Measurements from ENCODE around the gene STOX2.

The STOX2 gene

DNA sequence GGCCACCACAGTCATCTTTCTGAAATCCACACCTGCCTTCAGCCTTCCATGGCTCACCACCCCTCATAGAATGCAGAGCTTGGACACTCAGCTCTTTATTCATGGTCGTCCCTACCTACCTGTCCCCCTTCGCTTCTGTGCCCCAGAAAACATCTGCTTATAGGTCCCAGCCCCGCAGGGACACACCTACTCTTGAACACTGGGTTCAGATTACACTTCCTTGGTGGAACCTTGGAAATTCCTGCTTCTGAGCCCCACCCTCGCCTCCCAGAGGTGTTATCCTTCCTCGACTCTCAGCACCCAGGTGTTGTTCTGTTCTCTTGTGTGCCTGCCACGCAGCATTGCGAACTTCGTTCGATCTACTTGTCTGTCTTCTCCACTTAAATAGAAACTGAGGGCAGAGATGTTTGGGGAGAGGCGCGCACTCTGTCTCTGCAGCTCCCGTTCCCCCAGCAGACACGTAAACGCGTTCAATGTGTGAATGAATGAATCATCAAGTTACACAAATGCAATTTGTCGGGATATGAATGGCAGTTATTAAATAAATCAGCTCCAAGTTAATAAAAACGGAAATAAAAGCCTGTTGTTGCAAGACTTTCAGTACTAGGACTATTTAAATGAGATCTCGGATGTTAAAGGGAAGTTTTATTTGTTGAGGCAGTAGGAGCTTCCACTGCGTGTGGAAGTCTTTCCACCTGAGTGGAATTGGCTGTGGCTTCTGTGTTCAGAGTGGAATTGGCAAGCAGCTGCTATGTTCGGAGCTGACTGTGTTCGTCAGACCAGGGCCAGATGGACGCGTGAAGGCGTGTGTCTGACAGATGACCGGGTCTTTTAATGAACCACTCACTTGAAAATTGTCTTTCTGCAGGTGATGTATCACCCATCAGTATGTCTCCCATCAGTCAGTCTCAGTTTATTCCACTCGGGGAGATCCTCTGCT, 95.6 kb downstream of the STOX2 start:
- Histone ChIP-seq H3K9me2 (replicated peaks; ENCODE audit: control insufficient read depth, low read length) (no peaks in the 10 kb centered on the region), H3K4me3 (ENCODE audit: low read length) (no peak overlapping the region), H3K36me3 (ENCODE audit: control insufficient read depth, low read length) (no peaks in the 10 kb centered on the region), H3K79me2 (ENCODE audit: control insufficient read depth, low read length) (no peaks in the 10 kb centered on the region), H3K9me3 (ENCODE audit: control insufficient read depth, insufficient read depth, low read length) (no peaks in the 10 kb centered on the region), H3K4me2 (ENCODE audit: low read length) (no peak overlapping the region), H3K27ac (ENCODE audit: low read depth, low read length) (no peak overlapping the region), H3F3A (ENCODE audit: control insufficient read depth, insufficient read depth) (no peaks in the 10 kb centered on the region), H3K4me1 (ENCODE audit: control insufficient read depth, low read length) (no peaks in the 10 kb centered on the region), H4K20me1 (ENCODE audit: control insufficient read depth, insufficient read depth, low read depth, low read length) (no peaks in the 10 kb centered on the region), H3K27me3 (ENCODE audit: control insufficient read depth, low read length) (no peaks in the 10 kb centered on the region)
- TF ChIP-seq, protein P1, sequence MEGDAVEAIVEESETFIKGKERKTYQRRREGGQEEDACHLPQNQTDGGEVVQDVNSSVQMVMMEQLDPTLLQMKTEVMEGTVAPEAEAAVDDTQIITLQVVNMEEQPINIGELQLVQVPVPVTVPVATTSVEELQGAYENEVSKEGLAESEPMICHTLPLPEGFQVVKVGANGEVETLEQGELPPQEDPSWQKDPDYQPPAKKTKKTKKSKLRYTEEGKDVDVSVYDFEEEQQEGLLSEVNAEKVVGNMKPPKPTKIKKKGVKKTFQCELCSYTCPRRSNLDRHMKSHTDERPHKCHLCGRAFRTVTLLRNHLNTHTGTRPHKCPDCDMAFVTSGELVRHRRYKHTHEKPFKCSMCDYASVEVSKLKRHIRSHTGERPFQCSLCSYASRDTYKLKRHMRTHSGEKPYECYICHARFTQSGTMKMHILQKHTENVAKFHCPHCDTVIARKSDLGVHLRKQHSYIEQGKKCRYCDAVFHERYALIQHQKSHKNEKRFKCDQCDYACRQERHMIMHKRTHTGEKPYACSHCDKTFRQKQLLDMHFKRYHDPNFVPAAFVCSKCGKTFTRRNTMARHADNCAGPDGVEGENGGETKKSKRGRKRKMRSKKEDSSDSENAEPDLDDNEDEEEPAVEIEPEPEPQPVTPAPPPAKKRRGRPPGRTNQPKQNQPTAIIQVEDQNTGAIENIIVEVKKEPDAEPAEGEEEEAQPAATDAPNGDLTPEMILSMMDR (IDR thresholded peaks at IDR 0.05; ENCODE audit: low read depth, low read length, poor library complexity, severe bottlenecking) = no peak
- TF ChIP-seq EZH2phosphoT487 (IDR thresholded peaks at IDR 0.05; ENCODE audit: borderline replicate concordance, low read length) = no peak

DNA sequence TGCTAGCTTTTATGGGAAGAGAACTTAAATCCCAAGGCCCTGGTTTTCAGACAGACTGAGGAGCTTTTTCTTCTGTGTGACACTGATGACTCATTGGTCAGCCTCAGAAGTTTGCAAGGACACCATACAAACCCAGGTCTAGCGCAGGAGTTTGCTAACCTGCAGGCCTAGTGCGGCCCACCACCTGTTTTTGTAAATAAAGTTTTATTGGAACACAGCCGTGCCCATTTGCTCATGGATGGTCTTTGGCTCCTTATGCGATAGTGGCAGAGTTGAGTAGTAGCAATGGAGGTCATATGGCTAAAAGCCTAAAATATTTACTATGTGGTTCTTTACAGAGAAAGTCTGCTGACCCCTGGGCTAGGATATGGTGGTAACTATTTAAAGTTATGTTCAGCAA, 98.3 kb downstream of the STOX2 start:
- H3K79me2 ChIP-seq (ENCODE audit: control insufficient read depth, low read length) = no peaks in the 10 kb centered on the region
- H3K27ac ChIP-seq (ENCODE audit: low read depth, low read length) = no peak overlapping the region
- no peaks in the 10 kb centered on the region for H3K9me2 ChIP-seq (replicated peaks; ENCODE audit: control insufficient read depth, low read length)
- no peaks in the 10 kb centered on the region for H3K4me1 ChIP-seq (ENCODE audit: control insufficient read depth, low read length)
- H3K9me3 ChIP-seq (ENCODE audit: control insufficient read depth, insufficient read depth, low read length) = no peaks in the 10 kb centered on the region
- H3F3A ChIP-seq (ENCODE audit: control insufficient read depth, insufficient read depth) = no peaks in the 10 kb centered on the region
- H3K4me3 ChIP-seq (ENCODE audit: low read length) = no peak overlapping the region
- TF ChIP-seq, protein P1 (IDR thresholded peaks at IDR 0.05; ENCODE audit: low read depth, low read length, poor library complexity, severe bottlenecking) = no peak
- no peak for TF ChIP-seq EZH2phosphoT487 (IDR thresholded peaks at IDR 0.05; ENCODE audit: borderline replicate concordance, low read length)
- H3K4me2 ChIP-seq (ENCODE audit: low read length) = no peak overlapping the region
- H4K20me1 ChIP-seq (ENCODE audit: control insufficient read depth, insufficient read depth, low read depth, low read length) = no peaks in the 10 kb centered on the region
- no peaks in the 10 kb centered on the region for H3K27me3 ChIP-seq (ENCODE audit: control insufficient read depth, low read length)
- no peaks in the 10 kb centered on the region for H3K36me3 ChIP-seq (ENCODE audit: control insufficient read depth, low read length)

DNA sequence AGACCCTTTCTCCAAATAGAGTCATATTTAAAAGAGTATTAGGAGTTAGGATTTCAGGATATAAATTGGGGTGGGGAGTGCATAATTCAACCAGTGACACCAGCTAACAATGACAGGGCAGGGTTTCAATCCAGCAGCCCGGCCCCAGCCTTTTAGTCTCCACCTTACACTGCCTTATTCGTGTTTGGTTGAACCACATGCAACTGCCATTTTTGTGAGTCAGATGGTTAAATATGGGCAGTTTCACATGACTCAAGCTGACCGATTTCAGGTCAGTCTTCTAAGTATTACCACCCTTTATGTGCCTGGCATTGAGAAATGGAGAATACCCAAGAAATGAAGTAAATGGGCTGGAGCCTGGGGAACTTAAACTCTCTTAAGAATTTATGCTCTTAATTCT, 102.8 kb downstream of the STOX2 start:
- H3K27me3 ChIP-seq (ENCODE audit: control insufficient read depth, low read length) = no peaks in the 10 kb centered on the region
- H3K9me3 ChIP-seq (ENCODE audit: control insufficient read depth, insufficient read depth, low read length) = no peaks in the 10 kb centered on the region
- H3K4me3 ChIP-seq (ENCODE audit: low read length) = no peak overlapping the region
- H3F3A ChIP-seq (ENCODE audit: control insufficient read depth, insufficient read depth) = no peaks in the 10 kb centered on the region
- no peaks in the 10 kb centered on the region for H3K79me2 ChIP-seq (ENCODE audit: control insufficient read depth, low read length)
- H4K20me1 ChIP-seq (ENCODE audit: control insufficient read depth, insufficient read depth, low read depth, low read length) = no peaks in the 10 kb centered on the region
- no peak overlapping the region for H3K4me2 ChIP-seq (ENCODE audit: low read length)
- H3K36me3 ChIP-seq (ENCODE audit: control insufficient read depth, low read length) = no peaks in the 10 kb centered on the region
- H3K9me2 ChIP-seq (replicated peaks; ENCODE audit: control insufficient read depth, low read length) = no peaks in the 10 kb centered on the region
- no peaks in the 10 kb centered on the region for H3K4me1 ChIP-seq (ENCODE audit: control insufficient read depth, low read length)
- no peak for TF ChIP-seq EZH2phosphoT487 (IDR thresholded peaks at IDR 0.05; ENCODE audit: borderline replicate concordance, low read length)
- TF ChIP-seq, protein P1 (IDR thresholded peaks at IDR 0.05; ENCODE audit: low read depth, low read length, poor library complexity, severe bottlenecking) = no peak
- no peak overlapping the region for H3K27ac ChIP-seq (ENCODE audit: low read depth, low read length)

Measured in DOHH2 (cell line).